ENCODE results near the gene PRPF8. TPM values are rescaled to one million over a fixed set of nuclear protein-coding genes. Genes with fewer than 3 reads are reported as not detected.
"Not testable (repeated sequence)": the region's sequence is repeated elsewhere in the genome, so short reads cannot be mapped to it uniquely, and the experiment has no call there.

Gene PRPF8
- total RNA-seq, 4 donors from 2014 or later, result 176 to 235 (median 194) TPM

GRCh38 chr17:1690544-1691221 is 6.0 kb upstream of the PRPF8 start:
- Histone ChIP-seq H3K9me3 (peaks cover 0 to 2% (median 0%) of the 10 kb centered on the region in 4 donors), H3K4me3 (no peak overlapping the region), H3K27ac (no peak overlapping the region), H3K4me1 (no peaks in the 10 kb centered on the region), H3K36me3 (no peaks in the 10 kb centered on the region), H3K27me3 (no peaks in the 10 kb centered on the region)
- TF ChIP-seq CTCF (IDR thresholded peaks at IDR 0.05) (no peak), EP300 (IDR thresholded peaks at IDR 0.05) (no peak), POLR2A (IDR thresholded peaks at IDR 0.05) (no peak)
- WGBS, 2 donors, result 76 to 84% methylated on average over 7 to 8 of the region's 8 CpGs
- DNase-seq (ENCODE audit: low spot score in 2 of 2), result no peak

GRCh38 chr17:1688405-1688804 is 3.7 kb upstream of the PRPF8 start:
- H3K27me3 ChIP-seq; H3K9me3 ChIP-seq; H3K36me3 ChIP-seq; H3K27ac ChIP-seq; DNase-seq (ENCODE audit: low spot score in 2 of 2); H3K4me3 ChIP-seq: not testable (repeated sequence)
- 69 to 77% methylated on average over 6 of the region's 6 CpGs for WGBS, 2 donors
- H3K4me1 ChIP-seq, result peaks cover 0 to 11% (median 5%) of the 10 kb centered on the region in 4 donors

- no peaks in the 10 kb centered on the region for H3K27me3 ChIP-seq
- WGBS, 2 donors, result 84 to 91% methylated on average over 7 of the region's 7 CpGs
These were observed 1.4 kb upstream of the PRPF8 start for GRCh38 chr17:1686086-1686485.

GRCh38 chr17:1683459-1683858 is 1.2 kb downstream of the PRPF8 start:
- Histone ChIP-seq H3K4me3 (peak overlapping the region; percentile 56 to 96 (median 74)), H3K27me3 (no peaks in the 10 kb centered on the region), H3K4me1 (peaks cover 0 to 36% (median 15%) of the 10 kb centered on the region in 4 donors), H3K36me3 (peaks cover 8 to 50% (median 25%) of the 10 kb centered on the region in 3 donors), H3K27ac (peak overlapping the region; percentile 74 to 98 (median 92)), H3K9me3 (no peaks in the 10 kb centered on the region)
- DNase-seq (ENCODE audit: low spot score in 2 of 2), result no peak
- TF ChIP-seq POLR2A (IDR thresholded peaks at IDR 0.05), result no peak
- TF ChIP-seq CTCF (IDR thresholded peaks at IDR 0.05), result no peak
- TF ChIP-seq EP300 (IDR thresholded peaks at IDR 0.05), result no peak
- WGBS, 2 donors, result 72 to 75% methylated on average over 5 of the region's 5 CpGs

More at GRCh38 chr17:1686086-1686485, 1.4 kb upstream of the PRPF8 start:
- DNase-seq (ENCODE audit: low spot score in 2 of 2), result no peak
- H3K36me3 ChIP-seq, result peaks cover 0 to 24% (median 7%) of the 10 kb centered on the region in 3 donors
- TF ChIP-seq EP300 (IDR thresholded peaks at IDR 0.05) (no peak), CTCF (IDR thresholded peaks at IDR 0.05) (no peak), POLR2A (IDR thresholded peaks at IDR 0.05) (no peak)
- H3K9me3 ChIP-seq, result no peaks in the 10 kb centered on the region
- peaks cover 0 to 28% (median 15%) of the 10 kb centered on the region in 4 donors for H3K4me1 ChIP-seq
- no peak overlapping the region for H3K27ac ChIP-seq
- no peak overlapping the region for H3K4me3 ChIP-seq

GRCh38 chr17:1676401-1676800 is 8.3 kb downstream of the PRPF8 start:
- no peak overlapping the region for H3K27ac ChIP-seq
- no peak for DNase-seq (ENCODE audit: low spot score in 2 of 2)
- 94 to 96% methylated on average over 13 of the region's 13 CpGs for WGBS, 2 donors
- TF ChIP-seq CTCF (IDR thresholded peaks at IDR 0.05), result no peak
- TF ChIP-seq POLR2A (IDR thresholded peaks at IDR 0.05), result no peak
- no peak for TF ChIP-seq EP300 (IDR thresholded peaks at IDR 0.05)
- no peaks in the 10 kb centered on the region for H3K27me3 ChIP-seq
- H3K4me1 ChIP-seq, result peaks cover 0 to 8% (median 0%) of the 10 kb centered on the region in 4 donors
- no peaks in the 10 kb centered on the region for H3K9me3 ChIP-seq
- H3K4me3 ChIP-seq, result no peak overlapping the region
- H3K36me3 ChIP-seq, result peaks cover 26 to 100% (median 82%) of the 10 kb centered on the region in 3 donors
